RWPE1 (cell line): ENCODE data around the gene LNPEP.

ENCODE experiments used
- CTCF ChIA-PET: fragments of 350-600 bp; sonication (Branson Sonifier 250); formaldehyde crosslinking; extraction: SDS; loops from one replicate; lab custom pipeline; 2021; lab: Yijun Ruan, JAX
- POLR2A ChIA-PET: fragments of 400-600 bp; formaldehyde crosslinking; extraction: SDS; loops from one replicate; lab custom pipeline; 2020; ENCODE audit warnings: antibody characterized with exemption; ENCODE audit not compliant: low non-redundant PET; lab: Yijun Ruan, JAX
- DNase-seq: peaks from one replicate; pipeline ENCODE4 v3.0.0; 2012; ENCODE audit warnings: low spot score
- H3K27ac ChIP-seq: fragments of 450-650 bp; 2 replicates; pipeline ENCODE4 v1.5.1; 2017
- CTCF ChIP-seq: fragments of 450-650 bp; conservative IDR thresholded peaks from 2 replicates; pipeline ENCODE4 v1.5.1; 2017; ENCODE audit warnings: low read depth, mild to moderate bottlenecking

The LNPEP gene

GRCh38 chr5:96952118-96952750 lies 16.4 kb downstream of the LNPEP start:
- POLR2A ChIA-PET: interaction anchor here (0.7 kb wide), 1 partner anchor 26 kb away, joined by 3 read pairs; no protein-coding TSS in a partner anchor
- H3K27ac ChIP-seq: no peak overlapping the region
- CTCF ChIA-PET: no interaction called here
- DNase-seq: no peak
- no peak for TF ChIP-seq CTCF

DNA sequence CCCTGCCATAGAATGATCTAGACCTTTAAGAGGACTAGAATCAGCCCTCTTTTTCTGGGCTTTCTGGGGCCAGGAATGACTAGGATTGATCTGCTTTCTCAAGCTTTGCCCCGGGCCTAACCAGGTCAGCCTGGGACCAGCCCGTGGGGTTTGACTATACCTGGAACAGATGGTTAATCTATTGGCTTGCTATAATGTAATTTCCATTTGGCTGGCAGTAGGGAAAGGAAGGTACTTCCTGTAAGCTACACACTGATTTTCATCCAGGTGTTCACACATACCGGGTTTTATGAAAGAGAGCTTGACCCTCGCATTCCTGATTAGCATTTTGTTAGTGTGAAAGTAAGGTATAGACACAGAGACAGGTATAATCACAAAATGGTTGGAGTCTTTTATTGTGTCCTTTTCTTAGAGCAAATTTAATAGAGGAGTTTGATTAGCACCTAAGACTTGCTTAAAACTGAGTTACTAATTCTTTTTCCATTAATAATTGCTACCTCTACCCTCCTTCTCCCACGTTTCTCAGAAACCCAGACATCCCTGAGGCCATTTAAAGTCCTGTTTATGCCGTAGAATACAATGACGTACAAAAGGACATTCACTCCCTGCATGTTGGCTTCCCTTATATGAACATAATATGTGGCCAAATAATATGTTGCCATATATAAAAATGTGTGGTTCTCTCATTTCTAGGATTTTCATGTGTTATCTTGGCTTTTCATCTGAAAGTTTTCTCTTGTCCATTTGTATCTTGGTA lies 17.3 kb downstream of the LNPEP start:
- TF ChIP-seq CTCF: no peak
- POLR2A ChIA-PET: interaction anchor here (0.7 kb wide), 1 partner anchor 25 kb away, joined by 3 read pairs; no protein-coding TSS in a partner anchor
- CTCF ChIA-PET: no interaction called here
- H3K27ac ChIP-seq: no peak overlapping the region
- DNase-seq: no peak

DNA sequence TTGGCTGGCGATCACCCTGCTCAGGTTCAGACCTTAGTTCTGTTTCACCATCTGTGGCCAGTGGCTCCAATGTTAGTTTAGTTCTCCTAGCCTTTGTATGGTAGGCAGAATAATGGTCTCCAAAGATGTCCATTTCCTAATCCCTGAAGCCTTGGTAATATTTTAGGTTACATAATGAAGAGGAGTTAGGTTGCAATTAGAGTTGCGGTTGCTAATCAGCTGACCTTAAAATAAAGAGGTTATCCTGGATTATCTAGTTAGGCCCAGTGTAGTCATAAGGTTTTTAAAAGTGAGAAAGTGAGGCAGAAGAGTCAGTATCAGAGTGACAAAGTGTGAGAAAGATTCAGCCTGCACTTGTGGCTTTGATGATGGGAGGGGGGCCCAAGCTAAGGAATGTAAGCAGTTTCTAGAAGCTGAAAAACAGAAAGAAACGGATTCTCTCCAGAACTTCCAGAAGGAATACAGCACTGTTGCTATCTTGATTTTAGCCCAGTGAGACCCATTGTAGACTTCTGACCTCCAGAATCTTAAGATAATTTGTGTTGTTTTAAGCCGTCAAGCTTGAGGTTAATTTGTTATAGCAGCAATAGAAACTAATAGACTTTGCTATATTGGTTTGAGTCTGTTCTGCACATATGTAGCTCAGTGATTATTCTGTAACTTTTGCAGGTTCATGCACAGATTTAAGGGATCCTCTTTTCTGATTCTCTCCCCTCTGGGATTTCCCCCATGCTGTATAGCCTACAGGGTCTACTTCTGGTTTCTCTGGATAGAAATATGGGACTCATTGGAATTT lies 21.6 kb downstream of the LNPEP start:
- ChIA-PET CTCF (no interaction called here), POLR2A (no interaction called here)
- DNase-seq: no peak
- TF ChIP-seq CTCF: no peak
- no peak overlapping the region for H3K27ac ChIP-seq

DNA sequence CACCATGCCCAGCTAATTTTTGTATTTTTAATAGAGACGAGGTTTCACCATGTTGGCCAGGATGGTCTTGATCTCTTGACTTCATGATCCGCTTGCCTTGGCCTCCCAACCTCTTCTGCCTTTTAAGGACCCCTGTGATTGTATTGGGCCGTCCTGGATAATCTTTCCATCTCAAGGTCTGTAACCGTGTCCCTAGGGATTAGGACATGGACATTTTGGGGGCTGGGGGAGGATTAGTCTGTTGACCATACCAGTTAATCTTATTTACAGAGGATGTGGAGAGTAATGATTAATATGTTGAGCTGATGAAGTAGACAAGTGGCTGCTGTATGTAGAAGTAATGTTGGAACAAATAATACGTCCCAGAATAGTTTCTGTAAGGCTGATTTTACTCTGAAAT lies 23.1 kb downstream of the LNPEP start:
- ChIA-PET POLR2A (no interaction called here), CTCF (no interaction called here)
- DNase-seq: no peak
- no peak overlapping the region for H3K27ac ChIP-seq
- no peak for TF ChIP-seq CTCF

- no peak for DNase-seq
- H3K27ac ChIP-seq: no peak overlapping the region
- no peak for TF ChIP-seq CTCF
- POLR2A ChIA-PET: no interaction called here
- CTCF ChIA-PET: interaction anchor here (0.7 to 0.9 kb wide), 2 partner anchors 25 to 122 kb away, joined by 3 read pairs; partner anchors contain the start of gene LNPEP
Measured at GRCh38 chr5:96961053-96961452, 25.2 kb downstream of the LNPEP start.

- ChIA-PET CTCF (interaction anchor here (0.6 kb wide), 1 partner anchor 37 kb away, joined by 3 read pairs; no protein-coding TSS in a partner anchor), POLR2A (no interaction called here)
- DNase-seq: no peak
- no peak overlapping the region for H3K27ac ChIP-seq
- no peak for TF ChIP-seq CTCF
Measured at GRCh38 chr5:96962540-96962991, 26.7 kb downstream of the LNPEP start.
